Right lobe of liver (tissue), 4 donors: ENCODE measurements around the gene HDAC1.
A peak's percentile ranks its signal among the peaks of the same experiment; 100 is the strongest.

Source experiments
- POLR2A ChIP-seq: fragments of 450-650 bp; IDR thresholded peaks from one replicate; pipeline ENCODE4 v1.6.1; 2017; ENCODE audit warnings: antibody characterized with exemption, mild to moderate bottlenecking
- TF ChIP-seq, protein P1 (sequence below), 4 donors: fragments of 200-600 bp in 3 of 4; fragments of 450-650 bp in 1 of 4; IDR thresholded peaks; one replicate each; pipeline versions ENCODE4 v1.5.1 to v1.8.0; 2016 to 2022; ENCODE audit warnings: antibody characterized with exemption in 4 of 4, mild to moderate bottlenecking in 2 of 4
- donor health status: DM: no; HTN: no; CAD: no.
- donor health status: DM: no; HTN: no; CAD: no.
- donor health status: DM: no; HTN: yes; CAD: no.

DNA sequence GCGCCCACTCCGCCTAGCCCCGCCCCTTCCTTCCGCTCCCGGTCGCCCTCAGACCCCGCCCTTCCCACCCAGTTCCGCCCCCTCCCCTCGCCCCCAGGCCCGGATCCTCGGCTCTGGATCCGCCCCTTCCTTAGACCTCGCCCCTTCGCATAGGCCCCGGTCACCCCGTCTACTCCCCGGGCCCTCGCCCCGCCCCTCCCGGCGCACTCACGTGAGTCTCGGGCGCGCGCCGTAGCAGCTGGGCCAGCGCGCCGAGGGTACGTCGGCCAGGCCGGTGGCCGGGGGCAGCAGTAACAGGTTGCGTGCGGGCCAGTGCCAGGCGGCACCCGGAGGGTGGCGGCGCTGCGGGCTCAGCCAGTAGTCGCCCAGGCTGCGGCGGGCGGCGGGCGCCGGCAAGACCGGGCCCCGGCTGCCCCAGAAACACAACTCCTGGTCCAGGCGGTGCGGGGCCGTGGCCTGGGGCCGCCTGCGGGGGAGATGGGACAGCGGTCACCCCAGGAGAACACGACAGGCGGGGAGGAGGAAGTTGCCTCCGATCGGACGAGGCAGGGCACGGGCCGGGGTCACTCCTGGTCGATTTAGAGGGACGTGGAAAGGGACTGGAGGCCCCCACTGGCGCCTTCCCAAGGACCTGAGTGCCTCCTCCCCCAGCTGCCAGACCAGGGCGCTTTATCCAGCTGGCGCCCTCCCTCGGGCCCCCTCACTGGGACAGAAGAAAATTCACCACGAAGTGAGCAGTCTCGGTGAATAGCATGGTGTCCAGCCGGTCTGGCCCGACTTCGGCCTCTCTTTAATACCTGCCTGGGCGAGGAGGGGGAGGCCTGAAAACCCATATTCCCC is 59.7 kb downstream of the HDAC1 start:
- TF ChIP-seq, protein P1, sequence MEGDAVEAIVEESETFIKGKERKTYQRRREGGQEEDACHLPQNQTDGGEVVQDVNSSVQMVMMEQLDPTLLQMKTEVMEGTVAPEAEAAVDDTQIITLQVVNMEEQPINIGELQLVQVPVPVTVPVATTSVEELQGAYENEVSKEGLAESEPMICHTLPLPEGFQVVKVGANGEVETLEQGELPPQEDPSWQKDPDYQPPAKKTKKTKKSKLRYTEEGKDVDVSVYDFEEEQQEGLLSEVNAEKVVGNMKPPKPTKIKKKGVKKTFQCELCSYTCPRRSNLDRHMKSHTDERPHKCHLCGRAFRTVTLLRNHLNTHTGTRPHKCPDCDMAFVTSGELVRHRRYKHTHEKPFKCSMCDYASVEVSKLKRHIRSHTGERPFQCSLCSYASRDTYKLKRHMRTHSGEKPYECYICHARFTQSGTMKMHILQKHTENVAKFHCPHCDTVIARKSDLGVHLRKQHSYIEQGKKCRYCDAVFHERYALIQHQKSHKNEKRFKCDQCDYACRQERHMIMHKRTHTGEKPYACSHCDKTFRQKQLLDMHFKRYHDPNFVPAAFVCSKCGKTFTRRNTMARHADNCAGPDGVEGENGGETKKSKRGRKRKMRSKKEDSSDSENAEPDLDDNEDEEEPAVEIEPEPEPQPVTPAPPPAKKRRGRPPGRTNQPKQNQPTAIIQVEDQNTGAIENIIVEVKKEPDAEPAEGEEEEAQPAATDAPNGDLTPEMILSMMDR (IDR thresholded peaks at IDR 0.05), result no peak
- peak; percentile 91 for TF ChIP-seq POLR2A
